Tibial nerve (tissue), 3 donors: ENCODE measurements around the gene CDCA8.

Experiments
- CTCF ChIP-seq, 5 experiments: fragments of 200-600 bp in 3 of 5; fragments of 450-650 bp in 2 of 5; sonication (generic) in 3 of 5; IDR thresholded peaks; one replicate each; pipeline ENCODE4 v1.5.1; 2016 to 2019; ENCODE audit warnings: antibody characterized with exemption in 5 of 5, mild to moderate bottlenecking in 3 of 5, moderate library complexity in 2 of 5
- POLR2A ChIP-seq, 2 donors: fragments of 450-650 bp; IDR thresholded peaks; one replicate each; pipeline ENCODE4 v1.6.1; 2017; ENCODE audit warnings: antibody characterized with exemption in 2 of 2, mild to moderate bottlenecking in 2 of 2, moderate library complexity in 2 of 2

- TF ChIP-seq CTCF (IDR thresholded peaks at IDR 0.05) (no peak), POLR2A (IDR thresholded peaks at IDR 0.05) (no peak)
Observed at GRCh38 chr1:37697737-37698136, 5.4 kb downstream of the CDCA8 start.
